HK-2 (cell line): ENCODE data around the gene SEC14L6.

Experiments used
- DNase-seq: peaks from one replicate; pipeline ENCODE4 v3.0.0-alpha.2; 2018; ENCODE audit not compliant: unreplicated experiment

The SEC14L6 gene

GRCh38 chr22:30497466-30498150 is 48.9 kb downstream of the SEC14L6 start:
- no peak for DNase-seq

DNA sequence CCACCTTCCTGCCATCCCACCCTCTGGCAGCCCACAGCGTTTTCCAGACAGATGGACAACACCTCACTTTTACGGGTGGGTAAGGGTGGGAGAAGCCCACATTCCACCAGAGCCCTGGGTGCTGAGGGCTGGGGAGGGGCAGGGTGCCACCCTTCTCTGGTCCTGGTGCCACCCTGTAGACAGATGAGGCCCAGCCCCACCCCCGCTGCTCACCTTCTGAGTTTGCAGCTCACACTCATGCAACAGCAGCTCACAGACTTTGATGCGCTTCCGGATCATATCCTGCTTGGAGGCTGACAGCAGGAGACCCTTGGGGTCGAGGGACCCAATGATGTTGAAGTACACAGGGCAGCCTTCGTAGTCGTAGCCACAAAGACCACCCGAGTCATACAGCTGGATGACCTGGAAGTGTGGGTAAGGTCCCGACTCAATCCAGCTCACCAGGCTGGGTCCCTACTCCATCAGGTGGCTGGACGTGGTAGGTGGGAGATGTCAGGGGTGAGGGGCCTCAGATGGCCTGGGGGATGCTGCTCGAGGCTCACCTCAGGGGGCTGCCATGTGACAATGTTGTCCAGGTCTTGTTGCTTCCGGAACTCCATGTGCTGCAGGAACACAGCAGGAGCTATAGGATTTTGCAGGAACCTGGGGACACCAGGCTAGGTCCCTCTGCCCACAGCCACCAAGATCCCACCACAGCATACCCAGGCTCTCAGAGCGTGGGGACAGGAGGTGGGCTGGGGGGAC is 51.3 kb downstream of the SEC14L6 start:
- no peak for DNase-seq

DNA sequence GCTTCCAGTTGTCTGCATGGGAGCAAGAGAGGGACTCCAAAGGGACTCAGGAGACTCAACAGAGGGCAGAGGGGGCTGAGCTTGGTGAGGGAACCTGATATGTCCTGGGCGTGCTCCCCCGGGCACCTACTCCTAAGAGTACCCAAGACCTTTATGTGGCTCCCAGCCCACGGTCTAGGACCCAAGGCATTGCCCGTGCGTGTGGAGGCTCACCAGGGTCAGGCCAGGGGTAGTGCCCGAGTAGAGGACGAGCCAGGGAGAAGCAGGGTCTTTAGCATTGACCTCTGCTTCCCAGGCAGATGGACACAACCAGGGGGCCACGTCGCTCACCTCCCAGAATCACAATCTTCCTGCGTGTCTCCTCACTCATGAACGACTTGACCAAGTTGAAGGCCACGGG is 54.4 kb downstream of the SEC14L6 start:
- no peak for DNase-seq

- DNase-seq, result no peak
Measured at GRCh38 chr22:30491381-30491780, 55.2 kb downstream of the SEC14L6 start.

DNA sequence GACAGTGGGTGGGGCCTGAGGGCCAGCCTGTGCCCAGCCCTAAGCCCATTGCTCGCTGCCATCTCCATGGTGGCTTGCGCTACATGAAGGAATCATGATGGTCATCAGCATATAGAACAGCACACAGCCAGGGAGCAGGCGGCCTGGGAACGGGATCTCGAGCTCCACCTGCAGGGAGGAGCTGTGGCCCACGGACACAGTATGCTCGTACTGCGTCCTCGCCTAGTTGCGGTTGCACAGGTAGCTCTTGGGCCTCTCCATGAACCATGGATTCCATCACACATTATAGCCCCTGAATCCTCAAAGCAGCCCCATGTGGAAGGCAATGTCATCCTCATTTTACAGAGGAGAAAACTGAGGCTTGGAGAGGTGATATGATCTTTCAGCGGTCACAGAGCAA is 56.1 kb downstream of the SEC14L6 start:
- DNase-seq, result no peak

DNA sequence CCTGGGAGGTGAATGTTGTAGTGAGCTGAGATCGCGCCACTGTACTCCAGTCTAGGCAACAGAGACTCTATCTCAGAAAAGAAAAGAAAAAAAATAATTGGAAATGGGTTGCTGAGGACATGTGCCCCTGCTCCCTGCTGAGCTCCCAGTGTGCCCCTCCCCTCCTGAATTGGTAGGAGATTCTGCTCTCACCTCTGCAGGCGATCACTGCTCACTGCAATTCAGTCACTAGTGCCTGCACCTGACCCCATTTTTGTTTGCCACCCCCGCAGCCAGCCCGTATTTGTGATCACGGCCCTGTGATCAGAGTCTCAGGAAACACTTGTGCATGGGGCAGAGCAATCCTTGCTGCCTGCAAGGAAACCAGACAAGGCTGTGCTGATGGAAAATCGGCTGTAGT is 58.4 kb downstream of the SEC14L6 start:
- no peak for DNase-seq

DNA sequence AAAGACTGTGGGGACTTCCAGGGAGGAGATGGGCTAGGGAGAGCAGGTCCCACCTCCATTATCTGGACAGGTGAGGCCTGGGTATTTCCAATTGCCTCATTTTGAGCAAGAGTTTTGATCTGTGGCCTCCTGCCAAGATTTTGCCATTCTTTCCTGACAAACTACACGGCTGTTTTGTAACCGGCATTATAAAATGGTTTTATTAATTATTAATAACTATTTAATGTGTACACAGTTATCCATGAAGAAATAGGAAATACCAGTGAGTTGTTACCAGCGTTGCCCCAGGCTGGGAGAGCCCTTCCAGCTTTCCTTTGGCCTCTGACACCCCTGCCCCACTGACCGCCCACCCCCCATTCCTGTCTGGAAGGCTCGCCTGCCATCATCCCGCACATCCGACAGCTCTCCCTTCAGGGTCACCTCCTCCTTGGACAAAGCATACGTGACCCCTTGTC is 59.9 kb downstream of the SEC14L6 start:
- DNase-seq, result no peak

DNA sequence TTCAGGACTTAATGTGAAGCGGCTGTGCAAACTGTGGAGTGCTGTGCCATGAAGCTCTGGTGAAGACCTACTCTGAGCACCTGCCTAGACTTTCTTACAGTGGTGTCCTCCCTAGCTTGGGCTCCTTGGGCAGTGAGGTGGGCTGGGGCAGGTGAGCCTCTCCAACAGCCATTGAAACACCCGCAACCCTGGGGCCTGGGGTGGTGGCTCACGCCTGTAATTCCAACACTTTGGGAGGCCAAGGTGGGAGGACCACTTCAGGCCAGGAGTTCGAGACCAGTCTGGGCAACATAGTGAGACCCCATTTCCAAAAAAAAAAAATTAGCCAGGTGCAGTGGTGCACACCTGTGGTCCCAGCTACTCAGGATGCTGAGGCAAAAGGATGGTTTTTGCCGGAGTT is 60.4 kb downstream of the SEC14L6 start:
- no peak for DNase-seq

- peak; percentile 65 for DNase-seq
Measured at GRCh38 chr22:30485362-30485988, 61.1 kb downstream of the SEC14L6 start.

DNA sequence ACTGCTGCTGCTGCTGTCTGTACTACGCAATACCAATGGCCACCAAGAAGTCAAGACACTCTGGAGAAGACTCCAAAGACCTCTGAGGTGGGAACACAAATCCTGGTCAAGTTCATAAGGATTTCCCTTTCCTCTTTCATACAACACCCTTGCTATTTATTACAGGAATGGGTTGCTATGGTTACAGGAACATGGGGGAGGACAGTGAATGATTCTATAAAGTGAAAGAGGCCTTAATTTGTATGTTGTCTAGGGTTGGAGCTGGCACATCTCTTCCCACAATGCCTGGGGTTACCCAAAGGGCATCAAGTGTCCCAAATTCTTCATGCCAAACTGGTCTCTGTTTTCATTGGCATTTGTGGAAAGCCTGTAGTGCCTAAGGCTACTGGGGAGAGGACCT is 63.4 kb downstream of the SEC14L6 start:
- no peak for DNase-seq

DNA sequence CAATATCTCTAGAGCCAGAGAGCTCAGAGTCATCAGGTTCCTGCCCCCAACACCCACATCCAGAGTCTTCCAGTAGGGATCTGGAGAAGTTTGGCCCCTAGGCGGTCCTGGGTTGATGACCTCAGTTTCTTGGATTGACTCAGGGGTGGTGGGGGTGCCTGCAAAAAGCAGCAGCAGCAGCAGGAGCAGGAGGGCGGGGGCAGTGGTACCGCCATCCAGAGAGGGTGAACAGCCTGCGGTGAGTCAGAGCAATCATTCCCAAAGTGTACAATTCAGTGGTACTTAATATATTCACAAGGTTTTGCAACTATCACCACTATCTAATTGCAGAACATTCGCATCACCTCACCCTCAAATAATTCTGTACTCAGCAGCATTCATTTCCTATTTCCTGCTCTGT is 64.8 kb downstream of the SEC14L6 start:
- DNase-seq, result no peak

- no peak for DNase-seq
Measured at GRCh38 chr22:30479981-30480380, 66.6 kb downstream of the SEC14L6 start.

GRCh38 chr22:30474683-30475424 is 71.7 kb downstream of the SEC14L6 start:
- DNase-seq, result no peak

GRCh38 chr22:30474121-30474520 is 72.4 kb downstream of the SEC14L6 start:
- DNase-seq, result no peak

DNA sequence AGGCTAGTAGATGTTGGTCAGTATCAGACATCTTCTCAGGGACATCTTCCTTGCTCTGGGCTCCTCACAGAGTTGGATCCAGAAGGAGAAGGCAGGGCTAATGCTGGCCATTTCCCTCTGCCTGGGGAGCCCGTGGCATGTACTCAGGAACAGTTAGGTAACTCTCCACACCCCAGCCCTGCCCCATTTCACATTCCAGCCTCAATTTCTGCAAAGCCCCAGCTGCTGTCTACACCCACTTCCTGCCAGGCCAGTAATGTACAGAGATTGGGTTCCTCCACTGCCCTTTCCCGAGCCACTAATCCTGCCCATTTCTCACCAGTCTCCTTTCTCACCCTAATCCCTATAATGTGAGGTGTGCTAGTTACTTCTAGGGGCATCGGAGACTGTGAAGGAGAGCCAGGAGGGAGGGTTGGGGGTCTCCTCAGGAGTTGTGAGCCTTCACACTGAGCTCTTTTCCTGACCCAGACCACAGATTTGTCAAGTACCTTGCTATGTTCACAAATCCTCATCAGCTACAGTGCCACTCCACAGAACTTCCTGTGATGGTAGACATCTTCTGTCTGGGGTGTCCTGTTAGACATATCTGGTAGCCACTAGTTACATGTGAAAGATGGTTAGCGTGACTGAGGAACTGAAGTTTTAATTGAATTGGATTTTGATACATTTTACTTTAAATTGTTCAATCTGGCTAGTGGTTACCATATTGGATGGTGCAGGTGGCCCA is 73.4 kb downstream of the SEC14L6 start:
- DNase-seq, result no peak
